GM12875 (cell line): ENCODE measurements around the gene EXOC6B.

Source experiments
- H3K4me3 ChIP-seq: one replicate; pipeline ENCODE4 v1.5.1; 2011; ENCODE audit warnings: low read depth, low read length, control low read depth
- CTCF ChIP-seq: IDR thresholded peaks from 2 replicates; pipeline ENCODE4 v1.5.1; 2011; ENCODE audit warnings: low read depth, mild to moderate bottlenecking, control low read depth, inconsistent platforms, low read length, moderate library complexity, borderline replicate concordance; ENCODE audit not compliant: insufficient read depth

EXOC6B gene

GRCh38 chr2:72789241-72789640 is 36.6 kb downstream of the EXOC6B start:
- no peak for TF ChIP-seq CTCF

GRCh38 chr2:72788756-72789155 is 37.1 kb downstream of the EXOC6B start:
- no peak for TF ChIP-seq CTCF
- H3K4me3 ChIP-seq: no peak overlapping the region

More at GRCh38 chr2:72789241-72789640, 36.6 kb downstream of the EXOC6B start:
- H3K4me3 ChIP-seq: no peak overlapping the region

- no peak overlapping the region for H3K4me3 ChIP-seq
- TF ChIP-seq CTCF: no peak
Measured at GRCh38 chr2:72785517-72785916, 40.3 kb downstream of the EXOC6B start.

GRCh38 chr2:72782520-72782919 is 43.3 kb downstream of the EXOC6B start:
- H3K4me3 ChIP-seq: no peak overlapping the region
- no peak for TF ChIP-seq CTCF

GRCh38 chr2:72781480-72781879 is 44.4 kb downstream of the EXOC6B start:
- TF ChIP-seq CTCF: no peak
- no peak overlapping the region for H3K4me3 ChIP-seq

GRCh38 chr2:72780477-72780876 is 45.4 kb downstream of the EXOC6B start:
- H3K4me3 ChIP-seq: no peak overlapping the region
- no peak for TF ChIP-seq CTCF

GRCh38 chr2:72779495-72779894 is 46.3 kb downstream of the EXOC6B start:
- TF ChIP-seq CTCF: no peak
- H3K4me3 ChIP-seq: no peak overlapping the region
